Immature natural killer cell (primary cell): ENCODE measurements around the gene DCDC2C. TPM values are rescaled to one million over a fixed set of nuclear protein-coding genes. Genes with fewer than 3 reads are reported as not detected.

Experiments
- DNase-seq, 3 donors: peaks; one replicate each; pipeline ENCODE4 v3.0.0; 2022; ENCODE audit warnings: mixed read lengths in 1 of 3
- H3K27ac Mint-ChIP-seq, 6 donors: one replicate each; pipeline ENCODE4 v1.8.0; 2020; ENCODE audit warnings: mixed read lengths in 6 of 6, mild to moderate bottlenecking in 5 of 6, inconsistent platforms in 4 of 6, moderate library complexity in 3 of 6
- H3K27me3 Mint-ChIP-seq, 3 donors: one replicate each; pipeline ENCODE4 v1.8.0; 2020 to 2021; ENCODE audit warnings: low read depth in 3 of 3, mild to moderate bottlenecking in 3 of 3, mixed read lengths in 3 of 3, moderate library complexity in 3 of 3, inconsistent platforms in 1 of 3
- H3K36me3 Mint-ChIP-seq, 3 donors: one replicate each; pipeline ENCODE4 v1.8.0; 2020; ENCODE audit warnings: mixed read lengths in 3 of 3, inconsistent platforms in 2 of 3, mild to moderate bottlenecking in 2 of 3
- H3K4me1 Mint-ChIP-seq, 2 donors: one replicate each; pipeline ENCODE4 v1.8.0; 2020; ENCODE audit warnings: inconsistent platforms in 2 of 2, mild to moderate bottlenecking in 2 of 2, mixed read lengths in 2 of 2, moderate library complexity in 1 of 2
- H3K4me3 Mint-ChIP-seq, 5 donors: one replicate each; pipeline ENCODE4 v1.8.0; 2020; ENCODE audit warnings: mild to moderate bottlenecking in 5 of 5, mixed read lengths in 5 of 5, inconsistent platforms in 3 of 5, moderate library complexity in 3 of 5
- H3K9me3 Mint-ChIP-seq, 6 donors: one replicate each; pipeline ENCODE4 v1.8.0; 2020; ENCODE audit warnings: mild to moderate bottlenecking in 6 of 6, mixed read lengths in 6 of 6, inconsistent platforms in 4 of 6, moderate library complexity in 3 of 6
- polyA plus RNA-seq, 3 donors: library from polyadenylated mRNA; unstranded; fragments of 300-500 nt; fragmentation: Illumina TruSeq; gene quantifications; one replicate each; pipeline ENCODE4 v1.2.3, GENCODE V29; 2021

DCDC2C gene
- polyA plus RNA-seq, 3 donors from 2014 or later, result not detected

DNA sequence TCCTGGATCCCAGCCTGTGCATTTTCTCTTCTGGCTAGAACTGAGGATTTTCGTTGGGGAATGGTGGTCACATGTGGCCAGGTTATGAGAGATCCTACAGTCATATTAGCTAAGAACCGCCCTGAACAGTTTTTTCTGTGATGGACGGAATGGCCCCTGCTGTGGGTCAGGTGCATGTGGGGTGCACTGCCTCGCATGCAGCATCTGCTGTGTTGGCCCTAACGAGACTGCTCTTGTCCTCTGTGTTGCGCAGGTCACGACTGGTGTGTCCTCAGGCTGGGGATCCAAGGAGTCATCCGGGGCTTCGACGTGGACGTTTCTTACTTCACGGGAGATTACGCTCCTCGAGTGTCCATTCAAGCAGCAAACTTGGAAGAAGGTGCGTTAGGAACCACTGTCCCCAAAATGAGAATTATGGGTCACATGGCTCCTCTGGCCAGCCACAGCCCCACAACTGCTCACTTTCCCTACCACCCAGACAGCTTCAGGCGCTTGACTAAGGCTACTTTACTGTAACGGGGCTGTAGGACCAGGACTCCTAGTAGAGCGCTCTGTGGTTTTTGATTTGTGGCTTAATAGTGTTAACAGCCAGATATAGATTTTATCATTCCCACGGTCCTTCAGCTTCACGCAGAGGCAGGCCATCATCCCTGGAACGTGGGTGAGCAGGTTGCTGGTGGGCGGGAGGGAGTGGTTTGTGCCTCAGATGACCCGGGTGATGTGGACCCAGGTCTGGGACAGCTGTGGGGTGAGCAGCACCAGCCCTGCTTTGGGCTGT lies 23.6 kb upstream of the DCDC2C start:
- Mint-ChIP-seq H3K27me3 (peaks cover 0 to 9% (median 5%) of the 10 kb centered on the region in 3 donors), H3K4me1 (no peaks in the 10 kb centered on the region), H3K4me3 (no peak overlapping the region), H3K9me3 (no peaks in the 10 kb centered on the region), H3K36me3 (no peaks in the 10 kb centered on the region), H3K27ac (no peak overlapping the region)
- DNase-seq, result no peak

DNA sequence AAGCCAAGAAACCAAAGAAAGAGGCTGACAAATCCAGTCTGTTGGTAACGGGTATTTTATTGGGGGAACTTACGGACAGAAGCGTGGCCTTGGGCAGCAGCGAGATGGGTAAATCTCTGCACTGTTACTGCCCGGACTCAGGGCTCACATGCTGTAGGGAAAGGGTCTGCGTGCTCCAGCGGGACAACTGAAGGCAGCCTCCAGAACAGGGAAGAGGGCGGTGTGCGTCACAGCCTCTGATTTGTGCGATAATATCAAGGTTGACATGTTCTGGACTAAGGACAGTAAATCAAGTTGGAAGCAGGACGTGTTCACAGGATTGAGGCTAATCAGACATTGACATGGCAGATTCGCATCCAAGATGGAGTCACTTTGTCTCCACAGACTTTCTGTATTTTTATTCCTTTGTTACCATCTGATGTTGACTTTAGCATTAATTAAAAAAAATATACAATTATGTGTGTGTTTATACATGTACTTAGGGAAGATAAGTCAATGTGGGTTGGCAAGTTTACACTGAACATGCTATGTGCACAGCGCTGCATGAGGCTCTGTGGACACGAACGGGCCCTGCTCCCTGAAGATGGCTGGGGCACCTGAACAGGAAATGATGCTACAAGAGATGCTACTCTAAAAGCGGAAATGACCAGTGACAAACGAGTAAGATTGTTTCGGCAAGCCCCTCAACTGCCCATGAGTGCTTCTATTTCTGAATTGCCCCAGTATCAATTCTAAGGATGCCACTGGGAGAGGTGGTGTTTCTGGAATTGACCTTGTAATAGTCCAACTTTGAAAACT lies 22.6 kb upstream of the DCDC2C start:
- Mint-ChIP-seq H3K27me3 (peaks cover 2 to 9% (median 5%) of the 10 kb centered on the region in 3 donors), H3K9me3 (no peaks in the 10 kb centered on the region), H3K4me3 (no peak overlapping the region)

DNA sequence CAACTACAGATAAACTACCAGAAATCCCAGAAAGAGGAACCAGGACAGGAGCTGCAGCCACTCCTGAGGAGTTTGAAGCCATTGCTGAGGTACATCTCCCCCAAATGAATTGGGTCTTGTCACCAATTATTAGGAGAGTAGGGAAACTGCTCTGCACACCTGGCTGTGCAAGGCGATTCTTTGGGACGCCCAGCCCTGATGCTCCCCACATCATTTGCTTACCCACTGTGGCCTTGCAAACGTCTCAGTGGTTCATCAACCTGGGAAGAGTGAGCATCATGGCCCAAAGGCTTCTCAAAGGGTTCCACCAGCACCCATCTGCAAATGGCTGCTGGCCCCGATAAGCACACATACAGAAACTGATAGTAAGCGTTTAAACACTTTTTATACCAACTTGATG lies 21.8 kb upstream of the DCDC2C start:
- Mint-ChIP-seq H3K27me3 (peaks cover 2 to 11% (median 5%) of the 10 kb centered on the region in 3 donors), H3K4me3 (no peak overlapping the region), H3K9me3 (no peaks in the 10 kb centered on the region), H3K27ac (no peak overlapping the region), H3K4me1 (no peaks in the 10 kb centered on the region), H3K36me3 (no peaks in the 10 kb centered on the region)
- no peak for DNase-seq

More for the DNA sequence above, 22.6 kb upstream of the DCDC2C start:
- no peaks in the 10 kb centered on the region for H3K36me3 Mint-ChIP-seq
- H3K27ac Mint-ChIP-seq, result no peak overlapping the region
- DNase-seq, result no peak
- H3K4me1 Mint-ChIP-seq, result no peaks in the 10 kb centered on the region

DNA sequence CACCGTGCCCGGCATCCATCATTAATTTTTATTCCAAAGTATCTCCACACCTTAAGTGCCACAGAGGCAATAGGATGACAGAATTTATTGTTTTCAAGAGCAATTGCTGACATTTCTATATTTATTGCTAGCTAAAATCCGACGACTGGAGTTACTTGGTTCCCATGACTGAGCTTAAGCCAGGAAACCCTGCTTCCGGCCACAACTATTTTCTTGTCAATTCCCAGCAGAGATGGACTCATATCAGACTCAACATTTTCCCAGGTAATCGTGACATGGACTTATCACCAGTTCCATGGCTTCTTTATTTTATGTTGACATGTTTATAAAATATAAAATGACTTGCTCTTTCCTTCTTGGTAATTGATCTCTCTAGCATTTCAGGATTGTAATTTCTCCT lies 20.6 kb upstream of the DCDC2C start:
- Mint-ChIP-seq H3K4me1 (no peaks in the 10 kb centered on the region), H3K27me3 (peaks cover 2 to 17% (median 5%) of the 10 kb centered on the region in 3 donors), H3K9me3 (no peaks in the 10 kb centered on the region), H3K27ac (no peak overlapping the region), H3K36me3 (no peaks in the 10 kb centered on the region), H3K4me3 (no peak overlapping the region)
- DNase-seq, result no peak

DNA sequence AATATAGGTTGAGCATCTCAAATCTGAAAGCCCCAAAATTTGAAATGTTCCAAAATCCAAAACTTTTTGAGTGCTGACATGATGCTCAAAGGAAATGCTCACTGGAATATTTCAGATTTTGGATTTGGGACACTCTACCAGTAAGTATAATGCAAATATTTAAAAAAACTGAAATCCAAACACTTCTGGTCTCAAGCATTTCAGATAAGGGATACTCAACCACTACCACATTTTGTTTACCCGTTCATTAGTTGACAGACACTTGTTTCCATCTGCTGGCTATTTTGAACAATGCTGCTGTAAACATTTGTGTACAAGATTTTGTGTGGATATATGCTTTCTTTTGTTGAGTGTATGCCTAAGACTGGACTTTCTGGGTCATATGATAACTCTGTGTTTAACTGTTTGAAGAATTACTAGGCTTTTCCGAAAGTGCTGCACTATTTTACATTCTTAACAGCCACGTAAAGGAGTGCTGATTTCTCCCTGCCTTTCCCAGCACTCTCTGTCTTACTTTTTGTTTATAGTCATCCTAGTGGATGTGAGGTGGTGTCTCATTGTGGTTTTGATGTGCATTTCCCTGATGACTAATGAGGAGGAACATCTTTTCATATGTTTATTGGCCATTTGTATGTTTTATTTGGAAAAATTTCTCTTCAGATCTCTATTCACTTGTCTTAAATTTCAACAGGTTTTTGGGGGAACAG lies 19.5 kb upstream of the DCDC2C start:
- Mint-ChIP-seq H3K36me3 (no peaks in the 10 kb centered on the region), H3K9me3 (no peaks in the 10 kb centered on the region), H3K27me3 (peaks cover 2 to 10% (median 5%) of the 10 kb centered on the region in 3 donors), H3K4me1 (no peaks in the 10 kb centered on the region), H3K27ac (no peak overlapping the region), H3K4me3 (no peak overlapping the region)
- no peak for DNase-seq

DNA sequence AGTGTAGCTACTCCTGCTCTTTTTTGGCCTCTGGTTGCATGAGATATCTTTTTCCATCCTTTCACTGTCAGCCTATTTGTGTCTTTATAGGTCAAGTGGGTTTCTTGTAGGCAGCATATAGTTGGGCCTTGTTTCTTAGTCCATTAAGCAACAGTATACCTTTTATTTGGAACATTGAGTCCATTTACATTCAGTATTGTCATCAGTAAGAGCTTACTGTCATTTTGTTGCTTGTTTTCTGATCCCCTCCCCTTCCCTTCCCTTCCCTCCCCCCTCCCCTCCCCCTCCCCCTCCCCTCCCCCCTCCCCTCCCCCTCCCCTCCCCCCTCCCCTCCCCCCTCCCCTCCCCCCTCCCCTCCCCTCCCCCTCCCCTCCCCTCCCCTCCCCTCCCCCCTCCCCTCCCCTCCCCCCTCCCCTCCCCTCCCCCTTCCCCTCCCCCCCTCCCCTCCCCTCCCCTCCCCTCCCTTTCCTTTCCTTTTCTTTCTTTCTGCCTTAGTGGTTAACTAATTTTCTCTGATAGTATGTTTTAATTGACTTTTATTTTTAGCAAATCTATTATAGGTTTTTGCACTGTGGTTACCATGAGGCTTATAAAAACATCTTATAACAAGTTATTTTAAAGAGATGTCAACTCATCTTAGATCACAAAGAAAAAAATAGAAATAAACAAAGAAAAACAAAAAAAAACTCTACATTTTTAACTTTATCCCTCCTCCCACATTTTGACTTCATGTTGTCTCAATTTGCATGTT lies 13.2 kb upstream of the DCDC2C start:
- no peak for DNase-seq
- Mint-ChIP-seq H3K9me3 (peaks cover 0 to 18% (median 6%) of the 10 kb centered on the region in 6 donors), H3K4me3 (no peak overlapping the region), H3K27me3 (peaks cover 1 to 20% (median 3%) of the 10 kb centered on the region in 3 donors), H3K4me1 (no peaks in the 10 kb centered on the region), H3K27ac (no peak overlapping the region), H3K36me3 (peaks cover 0 to 7% (median 0%) of the 10 kb centered on the region in 3 donors)

DNA sequence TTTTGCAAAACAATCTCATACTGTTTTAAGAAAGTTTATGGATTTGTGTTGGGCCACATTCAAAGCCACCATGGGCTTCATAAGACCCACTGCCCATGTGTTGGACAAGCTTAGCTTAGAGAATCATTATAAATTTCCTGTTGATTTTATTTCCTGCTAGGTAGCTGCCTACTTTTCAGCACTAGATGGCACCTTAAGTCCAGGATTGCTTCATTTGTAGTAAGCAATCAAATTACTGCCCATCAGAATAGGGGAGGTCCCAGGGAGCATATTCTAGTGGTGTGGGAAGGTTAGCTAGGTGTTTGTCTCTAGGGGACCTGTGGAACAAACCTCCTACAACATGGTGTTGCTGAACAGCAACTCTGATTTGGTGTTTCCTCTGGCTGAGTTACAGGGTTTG lies 11.0 kb upstream of the DCDC2C start:
- Mint-ChIP-seq H3K27me3 (peaks cover 0 to 12% (median 3%) of the 10 kb centered on the region in 3 donors), H3K36me3 (peaks cover 0 to 7% (median 0%) of the 10 kb centered on the region in 3 donors), H3K27ac (no peak overlapping the region), H3K4me1 (no peaks in the 10 kb centered on the region), H3K4me3 (no peak overlapping the region), H3K9me3 (peaks cover 0 to 18% (median 6%) of the 10 kb centered on the region in 6 donors)
- no peak for DNase-seq

DNA sequence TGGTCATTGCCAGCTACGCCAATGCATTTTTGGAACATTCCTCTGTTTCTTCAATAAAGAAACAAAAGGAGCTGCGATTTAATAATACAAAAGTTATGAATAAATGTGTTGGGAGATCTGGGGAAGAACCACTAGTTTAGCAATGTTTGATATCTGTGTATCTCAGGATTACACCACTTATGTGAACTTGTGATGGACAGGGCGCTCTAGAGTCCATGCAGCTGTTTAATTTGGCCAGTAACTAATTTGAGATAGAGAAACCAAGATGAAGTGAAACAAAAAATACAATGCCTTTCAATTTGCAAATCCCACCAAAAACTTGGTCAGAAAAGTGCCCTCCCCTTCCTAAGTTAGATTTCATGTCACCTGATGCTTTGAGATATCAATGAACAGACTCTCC lies 6.8 kb upstream of the DCDC2C start:
- Mint-ChIP-seq H3K27ac (no peak overlapping the region), H3K36me3 (peaks cover 0 to 10% (median 0%) of the 10 kb centered on the region in 3 donors), H3K4me1 (no peaks in the 10 kb centered on the region), H3K4me3 (no peak overlapping the region), H3K9me3 (peaks cover 0 to 7% (median 0%) of the 10 kb centered on the region in 6 donors), H3K27me3 (peaks cover 0 to 9% (median 8%) of the 10 kb centered on the region in 3 donors)
- no peak for DNase-seq

DNA sequence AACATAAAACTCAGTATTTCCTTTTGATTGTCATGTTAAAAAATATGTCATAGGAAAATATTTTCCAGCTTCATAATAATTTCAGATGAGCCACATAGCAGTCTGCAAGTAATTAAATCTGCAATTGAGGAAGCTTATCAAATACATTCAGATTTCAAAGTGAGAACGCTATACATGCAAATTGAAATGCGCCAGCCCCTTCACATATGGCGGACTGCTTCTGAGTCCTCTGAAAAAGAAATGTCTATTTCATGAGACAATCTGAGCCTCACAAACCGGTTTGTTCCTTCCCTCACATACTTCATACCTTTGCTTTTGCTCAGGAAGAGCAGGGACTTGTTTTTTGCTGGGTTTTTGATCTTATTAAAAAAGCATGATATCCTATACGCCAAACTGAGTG lies 2.3 kb upstream of the DCDC2C start:
- DNase-seq, result no peak
- peaks cover 0 to 5% (median 0%) of the 10 kb centered on the region in 6 donors for H3K9me3 Mint-ChIP-seq
- no peak overlapping the region for H3K4me3 Mint-ChIP-seq
- H3K4me1 Mint-ChIP-seq, result peaks cover 5 to 6% of the 10 kb centered on the region in 2 donors
- peaks cover 9 to 16% (median 11%) of the 10 kb centered on the region in 3 donors for H3K27me3 Mint-ChIP-seq
- H3K36me3 Mint-ChIP-seq, result peaks cover 0 to 8% (median 0%) of the 10 kb centered on the region in 3 donors
- H3K27ac Mint-ChIP-seq, result no peak overlapping the region

DNA sequence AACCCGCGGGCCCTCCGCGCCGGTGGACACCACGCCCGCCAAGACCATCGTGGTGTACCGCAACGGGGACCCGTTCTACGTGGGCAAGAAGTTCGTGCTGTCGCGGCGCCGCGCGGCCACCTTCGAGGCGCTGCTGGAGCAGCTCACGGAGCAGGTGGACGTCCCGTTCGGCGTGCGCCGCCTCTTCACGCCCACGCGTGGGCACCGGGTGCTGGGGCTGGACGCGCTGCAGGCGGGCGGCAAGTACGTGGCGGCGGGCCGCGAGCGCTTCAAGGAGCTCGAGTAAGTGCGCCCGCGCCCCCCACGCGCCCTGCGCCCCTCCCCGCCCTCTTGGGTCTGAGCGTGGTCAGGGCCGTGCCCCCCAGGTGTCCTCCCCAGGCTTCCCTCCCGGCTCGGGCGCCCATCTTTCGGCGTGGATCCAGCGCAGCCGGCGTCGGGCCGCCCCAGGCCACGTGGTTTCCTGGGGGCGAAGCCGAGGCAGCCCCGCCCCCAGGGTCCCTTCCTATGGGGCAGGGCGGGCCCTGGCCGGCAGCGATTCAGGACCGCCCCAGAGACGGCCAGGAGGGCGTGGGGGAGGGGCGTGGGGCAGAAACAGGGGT lies 481 bp downstream of the DCDC2C start:
- Mint-ChIP-seq H3K4me3 (no peak overlapping the region), H3K27me3 (peaks cover 8 to 26% (median 9%) of the 10 kb centered on the region in 3 donors), H3K36me3 (peaks cover 0 to 8% (median 0%) of the 10 kb centered on the region in 3 donors), H3K27ac (no peak overlapping the region), H3K4me1 (peaks cover 5 to 6% of the 10 kb centered on the region in 2 donors), H3K9me3 (peaks cover 0 to 4% (median 0%) of the 10 kb centered on the region in 6 donors)
- DNase-seq, result no peak

DNA sequence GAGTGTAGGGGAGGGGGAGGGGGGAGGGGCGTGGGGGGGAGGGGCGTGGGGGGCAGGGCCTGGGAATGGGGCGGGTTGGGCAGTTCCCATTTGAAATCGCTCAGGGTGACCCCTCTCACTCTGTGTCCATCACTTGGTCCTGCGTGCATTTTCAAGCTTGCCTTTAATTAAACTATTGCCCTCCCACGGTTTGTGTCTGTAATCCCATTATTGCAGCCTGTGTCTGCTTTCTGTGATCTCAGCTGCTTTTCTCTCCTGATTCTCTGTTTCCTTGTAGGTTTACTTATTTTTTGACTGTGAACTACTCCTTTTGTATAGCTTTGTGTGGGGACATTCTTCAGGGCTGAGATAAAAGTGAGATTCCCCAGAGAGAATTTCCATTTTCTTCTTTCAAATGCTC lies 1.3 kb downstream of the DCDC2C start:
- peaks cover 8 to 21% (median 9%) of the 10 kb centered on the region in 3 donors for H3K27me3 Mint-ChIP-seq
- DNase-seq, result no peak
- peaks cover 0 to 8% (median 0%) of the 10 kb centered on the region in 3 donors for H3K36me3 Mint-ChIP-seq
- peaks cover 5 to 6% of the 10 kb centered on the region in 2 donors for H3K4me1 Mint-ChIP-seq
- peaks cover 0 to 4% (median 0%) of the 10 kb centered on the region in 6 donors for H3K9me3 Mint-ChIP-seq
- no peak overlapping the region for H3K27ac Mint-ChIP-seq
- H3K4me3 Mint-ChIP-seq, result peak overlapping the region in 1 of 5 donors; percentile 56

DNA sequence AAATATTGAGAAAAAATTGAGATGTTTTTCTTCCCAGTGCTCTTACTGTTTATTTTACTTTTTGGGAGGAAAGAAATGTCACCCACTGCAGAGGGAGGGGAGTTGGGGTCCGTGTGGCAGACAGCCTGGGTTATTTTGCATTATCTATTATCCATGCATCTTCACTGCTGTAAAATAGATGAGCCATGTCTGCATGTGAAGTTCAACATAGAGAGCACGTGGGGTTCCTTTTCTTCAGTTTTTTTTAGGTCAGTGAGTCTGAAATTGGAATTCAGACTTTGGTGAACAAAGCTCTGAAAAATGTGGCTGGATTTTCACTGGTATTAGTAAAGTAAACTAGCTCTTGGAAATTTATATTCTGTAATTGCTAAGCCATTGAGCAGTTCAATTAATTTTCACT lies 2.4 kb downstream of the DCDC2C start:
- Mint-ChIP-seq H3K4me1 (peaks cover 5 to 6% of the 10 kb centered on the region in 2 donors), H3K36me3 (peaks cover 0 to 4% (median 0%) of the 10 kb centered on the region in 3 donors), H3K27ac (no peak overlapping the region), H3K27me3 (peaks cover 9 to 21% (median 9%) of the 10 kb centered on the region in 3 donors), H3K9me3 (peaks cover 0 to 4% (median 0%) of the 10 kb centered on the region in 6 donors), H3K4me3 (no peak overlapping the region)
- no peak for DNase-seq

DNA sequence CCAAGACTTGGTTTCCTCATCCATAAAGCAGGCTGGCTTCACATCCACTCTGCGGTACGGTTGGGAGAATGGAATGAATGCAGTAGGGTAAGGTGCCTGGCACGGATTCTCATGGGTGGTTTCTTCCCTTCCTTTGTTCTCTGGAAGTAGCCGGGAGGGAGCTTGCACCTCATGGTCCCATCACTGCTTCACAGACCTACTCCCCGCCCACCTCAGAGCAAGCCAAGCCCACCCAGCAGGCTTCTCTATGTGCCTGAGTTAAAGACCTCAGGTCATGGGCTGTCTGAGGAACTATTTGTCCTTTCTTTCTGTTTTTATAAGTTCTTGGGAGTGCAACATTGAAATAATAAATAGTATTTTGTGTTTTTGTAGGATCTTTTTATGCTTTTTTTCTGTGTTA lies 3.5 kb downstream of the DCDC2C start:
- Mint-ChIP-seq H3K27ac (no peak overlapping the region), H3K4me1 (peaks cover 5 to 6% of the 10 kb centered on the region in 2 donors), H3K4me3 (no peak overlapping the region), H3K27me3 (peaks cover 9 to 21% (median 9%) of the 10 kb centered on the region in 3 donors), H3K9me3 (peaks cover 0 to 4% (median 0%) of the 10 kb centered on the region in 6 donors), H3K36me3 (peaks cover 0 to 4% (median 0%) of the 10 kb centered on the region in 3 donors)
- DNase-seq, result no peak
